Measurements from ENCODE around the gene GRIN3B. TPM values are rescaled to one million over a fixed set of nuclear protein-coding genes. Genes with fewer than 3 reads are reported as not detected.

GRIN3B gene
- total RNA-seq, 1 donor from 2014 or later = 0.95 TPM

GRCh38 chr19:958967-959855 lies 41.0 kb upstream of the GRIN3B start:
- no peak for DNase-seq (ENCODE audit: low spot score)
- H3K4me3 Mint-ChIP-seq (ENCODE audit: unreplicated experiment) = no peak overlapping the region
- H3K9me3 Mint-ChIP-seq (ENCODE audit: unreplicated experiment) = no peaks in the 10 kb centered on the region
- no peak for TF ChIP-seq CTCF (IDR thresholded peaks at IDR 0.05; ENCODE audit: unreplicated experiment)
- peaks cover 7% of the 10 kb centered on the region for H3K36me3 Mint-ChIP-seq (ENCODE audit: low read depth, unreplicated experiment)
- H3K4me1 Mint-ChIP-seq (ENCODE audit: unreplicated experiment) = no peaks in the 10 kb centered on the region
- H3K27ac Mint-ChIP-seq (ENCODE audit: unreplicated experiment) = peak overlapping the region; percentile 52
- H3K27me3 Mint-ChIP-seq (ENCODE audit: unreplicated experiment) = no peaks in the 10 kb centered on the region

GRCh38 chr19:960020-960419 lies 40.2 kb upstream of the GRIN3B start:
- H3K4me3 Mint-ChIP-seq (ENCODE audit: unreplicated experiment) = no peak overlapping the region
- H3K27ac Mint-ChIP-seq (ENCODE audit: unreplicated experiment) = no peak overlapping the region
- no peak for DNase-seq (ENCODE audit: low spot score)
- peaks cover under 1% of the 10 kb centered on the region for H3K4me1 Mint-ChIP-seq (ENCODE audit: unreplicated experiment)
- peaks cover 15% of the 10 kb centered on the region for H3K36me3 Mint-ChIP-seq (ENCODE audit: low read depth, unreplicated experiment)
- H3K27me3 Mint-ChIP-seq (ENCODE audit: unreplicated experiment) = peaks cover 1% of the 10 kb centered on the region
- no peak for TF ChIP-seq CTCF (IDR thresholded peaks at IDR 0.05; ENCODE audit: unreplicated experiment)
- H3K9me3 Mint-ChIP-seq (ENCODE audit: unreplicated experiment) = no peaks in the 10 kb centered on the region

- DNase-seq (ENCODE audit: low spot score) = no peak
- Mint-ChIP-seq H3K27me3 (ENCODE audit: unreplicated experiment) (peaks cover 3% of the 10 kb centered on the region), H3K4me1 (ENCODE audit: unreplicated experiment) (peaks cover 2% of the 10 kb centered on the region), H3K4me3 (ENCODE audit: unreplicated experiment) (no peak overlapping the region), H3K9me3 (ENCODE audit: unreplicated experiment) (no peaks in the 10 kb centered on the region), H3K36me3 (ENCODE audit: low read depth, unreplicated experiment) (peaks cover 21% of the 10 kb centered on the region), H3K27ac (ENCODE audit: unreplicated experiment) (no peak overlapping the region)
- TF ChIP-seq CTCF (IDR thresholded peaks at IDR 0.05; ENCODE audit: unreplicated experiment) = no peak
Measured at GRCh38 chr19:960601-960938, 39.6 kb upstream of the GRIN3B start.

GRCh38 chr19:961866-962620 lies 38.2 kb upstream of the GRIN3B start:
- H3K27me3 Mint-ChIP-seq (ENCODE audit: unreplicated experiment) = peaks cover 3% of the 10 kb centered on the region
- H3K4me1 Mint-ChIP-seq (ENCODE audit: unreplicated experiment) = peaks cover 2% of the 10 kb centered on the region
- H3K4me3 Mint-ChIP-seq (ENCODE audit: unreplicated experiment) = no peak overlapping the region
- peaks cover 24% of the 10 kb centered on the region for H3K36me3 Mint-ChIP-seq (ENCODE audit: low read depth, unreplicated experiment)
- H3K27ac Mint-ChIP-seq (ENCODE audit: unreplicated experiment) = peak overlapping the region; percentile 9
- H3K9me3 Mint-ChIP-seq (ENCODE audit: unreplicated experiment) = no peaks in the 10 kb centered on the region
- TF ChIP-seq CTCF (IDR thresholded peaks at IDR 0.05; ENCODE audit: unreplicated experiment) = no peak
- DNase-seq (ENCODE audit: low spot score) = no peak

Measured in endothelial cell (in vitro differentiated cells).